ENCODE data around the gene SLC1A2.

The SLC1A2 gene

DNA sequence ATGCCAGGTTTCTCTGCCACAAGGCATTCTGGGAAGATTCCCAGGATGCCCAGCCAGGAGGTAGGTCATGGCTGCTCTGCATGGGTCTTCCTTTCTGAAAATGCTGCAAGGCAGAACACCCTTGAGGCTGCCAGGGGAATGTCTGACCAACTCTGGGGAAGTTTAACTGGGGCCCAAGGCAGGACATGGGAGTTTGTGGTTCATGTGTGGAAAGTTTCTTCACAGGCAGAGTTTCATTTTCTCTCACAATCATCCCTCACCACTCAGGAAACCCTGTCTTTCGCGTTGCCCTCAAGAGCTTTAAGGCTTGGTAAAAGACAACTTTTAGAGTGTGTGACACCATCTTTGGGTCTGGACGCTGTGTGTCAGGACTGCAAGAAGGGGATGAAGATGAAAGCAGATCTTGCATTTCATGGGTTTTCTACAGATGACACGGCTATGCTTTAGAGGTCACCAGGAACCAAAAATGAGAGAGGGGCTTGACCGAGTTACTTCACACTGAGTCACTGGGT is 146.9 kb downstream of the SLC1A2 start:
- no peak for DNase-seq (ENCODE audit: low read depth, low spot score)

GRCh38 chr11:35271031-35271430 is 148.3 kb downstream of the SLC1A2 start:
- DNase-seq (ENCODE audit: low read depth, low spot score): no peak

DNA sequence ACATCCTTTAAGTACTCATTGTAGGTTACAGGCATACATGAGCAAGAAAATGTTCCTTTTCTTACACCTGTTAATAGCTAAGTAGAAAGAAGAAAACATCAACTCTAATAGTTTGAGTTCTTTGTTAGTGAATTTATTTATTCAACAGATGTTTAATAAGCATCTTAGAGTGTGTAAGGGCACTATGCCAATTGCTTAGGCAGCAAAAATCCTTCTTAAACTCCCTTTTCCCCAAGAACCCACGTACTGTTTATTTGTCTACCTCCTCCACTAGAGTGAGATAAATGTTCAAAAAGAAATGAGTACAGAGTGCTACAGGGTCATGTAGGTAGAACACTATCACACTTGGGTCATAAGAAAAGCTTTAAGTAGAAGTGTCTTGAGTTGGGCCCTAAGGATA is 149.0 kb downstream of the SLC1A2 start:
- DNase-seq (ENCODE audit: low read depth, low spot score): no peak

GRCh38 chr11:35267504-35267903 is 151.9 kb downstream of the SLC1A2 start:
- peak; percentile 88 for DNase-seq (ENCODE audit: low read depth, low spot score)

DNA sequence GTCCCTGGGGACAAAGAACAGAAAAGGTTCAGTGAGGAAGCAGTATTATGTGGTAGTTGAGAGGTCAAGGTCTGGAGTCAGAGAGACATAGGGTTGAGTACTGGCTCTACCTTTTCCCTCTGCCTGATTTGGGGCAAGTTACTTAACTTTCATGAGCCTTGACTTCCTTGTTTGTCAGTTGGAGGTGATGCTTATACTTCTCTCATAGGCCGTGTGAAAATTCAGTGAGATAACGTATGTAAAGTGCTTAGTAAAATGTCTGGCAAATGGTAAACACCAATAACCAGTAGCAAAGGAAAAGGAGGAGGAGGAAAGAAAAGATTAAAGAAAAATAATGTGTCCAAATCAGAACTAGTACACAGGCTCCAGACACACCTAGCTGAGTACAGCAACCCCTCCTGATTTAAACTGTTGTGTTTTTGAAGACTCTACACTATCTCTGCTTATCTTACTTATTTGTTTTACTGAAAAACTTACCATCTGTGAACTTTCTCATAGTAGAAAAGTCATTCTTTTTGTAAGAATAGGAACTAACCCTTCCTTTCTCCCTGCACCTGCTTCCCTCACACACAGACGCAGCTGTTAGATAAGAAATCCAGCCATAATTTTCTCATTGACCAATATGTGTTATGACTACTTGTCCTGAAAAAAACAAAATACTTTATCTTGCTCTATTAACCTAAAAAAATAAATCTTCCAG is 153.5 kb downstream of the SLC1A2 start:
- DNase-seq (ENCODE audit: low read depth, low spot score): no peak

GRCh38 chr11:35262735-35263134 is 156.6 kb downstream of the SLC1A2 start:
- no peak for DNase-seq (ENCODE audit: low read depth, low spot score)

DNA sequence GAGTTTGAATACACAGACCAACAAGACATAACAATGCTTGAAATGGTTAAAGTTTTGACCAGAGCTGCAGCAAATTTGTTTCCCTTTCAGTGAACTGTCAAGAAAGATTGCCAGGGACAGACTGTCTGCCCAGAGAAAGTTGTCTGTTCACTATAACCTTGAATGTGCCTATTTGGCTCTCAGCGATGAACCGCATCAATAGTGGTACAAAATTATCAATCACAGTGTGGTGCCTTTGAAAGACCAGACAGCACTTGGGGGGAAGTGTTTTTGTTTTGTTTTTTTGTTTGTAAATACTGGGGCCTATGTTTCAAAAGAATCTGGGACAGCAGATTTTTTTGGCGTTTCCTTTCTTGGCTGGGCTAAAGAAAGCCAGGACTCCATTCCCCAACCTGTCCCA is 157.3 kb downstream of the SLC1A2 start:
- no peak for DNase-seq (ENCODE audit: low read depth, low spot score)

DNA sequence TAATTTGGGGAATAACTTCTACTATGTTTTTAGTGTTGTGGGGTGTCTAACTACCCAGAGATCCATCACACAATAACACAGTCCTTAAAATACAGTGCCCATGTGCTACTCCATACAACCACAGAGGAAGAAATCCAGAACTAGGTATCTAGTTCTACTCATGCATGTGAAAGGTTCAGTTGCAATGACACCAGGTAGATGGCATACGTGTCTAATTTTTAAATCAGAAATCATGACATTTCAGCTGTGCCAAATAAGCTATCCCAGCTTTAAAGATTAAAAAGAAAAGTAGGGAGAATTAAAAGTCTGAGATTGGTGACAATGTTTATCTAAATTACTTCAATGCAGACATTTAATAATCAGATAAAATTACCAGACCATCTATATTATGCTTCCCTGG is 158.2 kb downstream of the SLC1A2 start:
- DNase-seq (ENCODE audit: low read depth, low spot score): no peak

DNA sequence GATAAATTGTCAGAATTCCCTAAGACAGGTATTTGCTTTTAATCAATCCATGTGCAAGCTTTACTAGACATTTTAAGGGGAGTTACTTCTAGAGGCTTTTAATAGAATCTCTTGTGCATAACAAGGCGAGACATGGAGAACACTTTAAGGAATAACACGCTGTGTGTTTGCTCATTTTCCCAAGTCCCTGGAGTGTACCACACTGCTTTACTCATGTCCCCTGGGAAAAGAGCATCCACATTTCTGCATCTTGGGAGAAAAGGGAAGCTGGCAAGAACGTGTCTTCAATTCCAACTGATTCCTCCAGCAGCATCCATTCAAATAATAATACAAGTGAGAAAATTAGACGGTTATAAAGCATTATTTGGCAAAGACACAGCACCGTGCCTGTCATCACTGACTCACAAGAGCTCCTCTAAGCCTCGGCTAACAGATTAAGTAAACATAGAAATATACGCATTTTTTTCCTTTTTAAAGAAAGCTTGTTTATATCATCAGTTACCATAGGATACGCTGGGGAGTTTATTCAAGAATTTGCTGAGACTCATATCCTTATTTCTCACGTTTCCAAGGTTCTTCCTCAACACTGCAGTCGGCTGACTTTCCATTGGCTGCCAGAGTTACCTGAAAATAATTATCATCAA is 158.9 kb downstream of the SLC1A2 start:
- peak; percentile 65 for DNase-seq (ENCODE audit: low read depth, low spot score)

- DNase-seq (ENCODE audit: low read depth, low spot score): no peak
These were observed 159.8 kb downstream of the SLC1A2 start for GRCh38 chr11:35259529-35259928.

DNA sequence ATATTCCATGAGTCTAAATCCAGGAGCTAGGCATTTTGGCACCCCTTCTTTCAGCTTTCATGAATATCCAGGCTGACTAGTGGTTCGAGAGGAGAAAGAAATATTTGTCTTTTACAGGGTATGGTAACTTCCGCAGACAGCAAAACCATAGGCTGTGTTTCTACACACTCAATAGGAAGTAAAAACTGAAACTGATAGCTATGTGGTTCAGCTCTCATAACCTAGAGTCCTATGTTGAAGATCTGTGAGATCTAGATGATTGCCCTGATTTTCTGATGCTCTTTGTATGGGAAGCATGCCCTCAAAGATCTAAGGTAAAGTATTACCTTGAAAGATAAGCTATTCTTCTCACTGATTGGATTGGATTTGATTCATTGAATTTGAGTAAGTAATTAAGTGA is 162.1 kb downstream of the SLC1A2 start:
- DNase-seq (ENCODE audit: low read depth, low spot score): no peak

GRCh38 chr11:35256296-35256695 is 163.1 kb downstream of the SLC1A2 start:
- no peak for DNase-seq (ENCODE audit: low read depth, low spot score)

GRCh38 chr11:35255514-35255913 is 163.8 kb downstream of the SLC1A2 start:
- no peak for DNase-seq (ENCODE audit: low read depth, low spot score)

- DNase-seq (ENCODE audit: low read depth, low spot score): no peak
These were observed 166.1 kb downstream of the SLC1A2 start for GRCh38 chr11:35253237-35253636.

- DNase-seq (ENCODE audit: low read depth, low spot score): no peak
These were observed 168.7 kb downstream of the SLC1A2 start for GRCh38 chr11:35250621-35251020.

DNA sequence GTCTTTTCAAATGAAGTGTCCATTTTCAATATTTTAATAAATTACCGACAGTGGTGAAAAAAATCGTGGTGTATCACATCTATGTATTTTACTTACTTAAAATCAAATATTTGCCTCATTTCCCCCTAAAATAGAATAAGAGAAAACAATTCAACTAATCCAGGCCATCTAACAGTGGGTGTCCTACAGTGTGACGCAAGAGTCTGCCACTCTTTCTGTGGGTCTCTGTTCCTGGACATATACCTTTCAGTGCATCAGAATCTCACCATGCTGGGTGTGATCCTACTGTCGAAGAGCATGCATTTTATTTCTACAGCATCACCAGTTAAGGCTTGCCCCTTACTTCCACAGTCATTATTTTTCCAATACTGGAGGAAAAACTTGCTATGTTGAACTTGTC is 169.2 kb downstream of the SLC1A2 start:
- DNase-seq (ENCODE audit: low read depth, low spot score): no peak

- no peak for DNase-seq (ENCODE audit: low read depth, low spot score)
These were observed 170.6 kb downstream of the SLC1A2 start for GRCh38 chr11:35248558-35249323.

DNA sequence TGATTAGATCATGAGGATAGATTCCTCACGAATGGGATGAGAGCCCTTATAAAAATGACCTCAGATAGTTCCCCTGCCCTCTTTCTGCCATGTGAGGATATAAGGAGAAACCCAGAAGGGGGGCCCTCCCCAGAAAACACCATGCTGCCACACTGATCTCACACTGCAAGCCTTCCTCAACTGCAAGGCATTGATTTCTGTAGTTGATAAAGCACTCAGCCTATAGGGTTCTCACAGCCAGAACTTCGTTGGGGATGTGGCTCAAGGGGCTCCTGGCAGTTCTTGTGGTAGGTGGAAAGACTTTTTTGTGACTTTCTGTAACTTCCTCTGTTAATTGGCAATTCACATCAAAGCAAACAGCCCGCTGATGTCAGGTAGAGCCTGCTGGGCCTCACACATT is 171.5 kb downstream of the SLC1A2 start:
- DNase-seq (ENCODE audit: low read depth, low spot score): no peak

- no peak for DNase-seq (ENCODE audit: low read depth, low spot score)
These were observed 171.9 kb downstream of the SLC1A2 start for GRCh38 chr11:35247428-35247827.

DNA sequence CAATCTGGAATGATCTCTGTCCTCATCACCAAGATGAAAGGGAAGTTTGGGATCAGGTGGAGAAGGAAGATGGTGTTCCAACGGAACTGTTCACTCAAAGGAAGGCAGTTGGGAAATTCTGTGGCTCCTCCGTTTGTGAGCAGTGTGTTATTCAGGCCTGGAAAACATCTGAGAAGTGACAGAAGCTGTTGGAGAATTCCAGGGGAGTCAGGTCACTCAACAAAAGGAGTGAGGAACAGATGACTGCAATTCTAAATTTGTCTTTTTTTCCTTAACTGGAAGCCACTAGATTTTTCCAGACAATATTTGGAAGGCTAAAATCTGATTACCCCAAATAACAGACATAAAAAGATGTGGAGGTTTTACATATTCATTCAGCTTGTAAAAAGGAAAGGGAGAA is 172.6 kb downstream of the SLC1A2 start:
- DNase-seq (ENCODE audit: low read depth, low spot score): no peak

- no peak for DNase-seq (ENCODE audit: low read depth, low spot score)
These were observed 173.6 kb downstream of the SLC1A2 start for GRCh38 chr11:35245786-35246185.

GRCh38 chr11:35245056-35245455 is 174.3 kb downstream of the SLC1A2 start:
- no peak for DNase-seq (ENCODE audit: low read depth, low spot score)

GRCh38 chr11:35243774-35244173 is 175.6 kb downstream of the SLC1A2 start:
- no peak for DNase-seq (ENCODE audit: low read depth, low spot score)

Data from astrocyte of the hippocampus (primary cell).